COLO668 (cell line): ENCODE measurements around the gene POLR2H.

Source experiments
- DNase-seq: peaks from one replicate; lab custom pipeline; 2025; ENCODE audit not compliant: unreplicated experiment; lab: John Stamatoyannopoulos, UW

Gene POLR2H

DNA sequence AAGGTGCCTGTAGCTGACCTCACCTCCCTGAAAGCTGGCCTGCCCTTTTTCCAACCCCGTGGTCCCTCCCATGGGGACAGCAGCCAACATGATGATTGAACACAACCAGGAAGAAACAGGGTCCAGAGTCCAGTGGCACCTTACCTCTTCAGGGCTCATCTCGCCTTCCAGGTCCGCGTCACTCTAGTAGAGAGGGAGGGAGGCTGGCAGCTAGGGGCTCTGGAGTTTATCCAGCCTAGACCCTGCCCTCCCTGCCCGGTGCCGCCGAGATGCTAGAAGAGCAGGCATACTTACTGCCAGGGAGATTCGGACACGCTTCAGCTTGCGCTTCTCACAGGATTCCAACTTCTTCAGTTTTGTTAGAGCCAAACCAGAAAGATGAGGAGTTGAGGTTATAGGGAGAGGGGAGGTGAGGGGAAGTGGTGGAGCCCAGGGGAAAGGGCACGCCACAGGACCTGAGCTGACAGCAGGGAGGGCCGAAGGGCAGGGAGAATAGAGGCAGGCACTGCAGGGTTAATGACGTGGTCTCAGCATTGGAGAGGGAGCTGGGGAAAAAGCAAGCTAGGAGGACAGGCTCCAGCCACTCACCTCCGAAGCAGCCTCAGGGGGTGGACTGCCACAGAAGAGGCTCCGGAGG lies 9.2 kb upstream of the POLR2H start:
- DNase-seq, result no peak

DNA sequence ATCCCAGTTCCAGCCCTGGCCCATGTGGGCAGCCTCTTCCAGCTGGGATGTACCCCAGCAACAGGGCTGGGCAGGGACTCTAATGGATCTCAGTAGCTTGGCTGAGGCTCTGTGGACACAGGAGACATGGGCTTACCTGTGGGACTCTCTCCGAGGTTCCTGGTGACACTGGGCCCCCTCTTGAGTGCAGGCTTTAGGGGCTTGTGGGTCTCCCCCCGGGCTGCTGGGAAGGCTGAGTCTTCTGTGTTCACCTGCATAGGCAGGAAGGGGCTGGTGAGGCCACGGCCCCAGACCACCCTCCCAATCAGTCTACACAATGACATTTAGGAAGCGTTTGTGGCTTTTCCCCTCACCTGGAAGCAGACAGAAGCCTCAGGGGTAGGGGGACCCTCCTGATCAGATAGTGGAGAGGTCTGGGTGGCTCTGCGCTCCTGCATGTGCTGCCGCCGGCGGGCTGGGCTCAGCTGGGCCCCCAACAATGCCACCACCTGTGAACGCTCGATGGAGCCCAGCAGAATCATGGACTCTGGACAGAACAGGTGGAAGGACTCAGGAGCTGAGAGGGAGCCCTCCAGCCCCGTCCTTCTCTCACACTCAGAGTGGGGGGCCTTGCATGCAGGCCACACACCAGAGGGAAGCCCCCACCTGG lies 8.5 kb upstream of the POLR2H start:
- DNase-seq, result no peak

DNA sequence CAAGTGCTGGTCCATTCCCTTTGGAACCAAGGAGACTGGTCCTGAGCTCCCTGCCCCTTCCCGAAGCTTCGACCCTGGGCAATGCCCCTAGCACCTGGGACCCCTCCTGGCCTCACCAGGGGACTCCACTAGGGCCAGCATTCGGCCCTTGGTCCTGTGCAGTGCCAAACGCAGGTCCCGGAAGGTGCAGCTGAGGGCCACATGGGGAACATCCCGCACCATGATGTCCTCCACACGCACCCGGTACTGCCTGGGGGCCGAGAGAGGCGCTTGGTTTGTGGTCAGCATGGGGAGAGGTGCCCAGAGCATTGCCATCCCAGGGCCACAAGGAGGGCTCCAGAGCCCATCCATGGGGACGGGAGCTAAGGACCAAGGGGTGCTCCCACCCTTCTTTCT lies 8.0 kb upstream of the POLR2H start:
- DNase-seq, result no peak

- peak; percentile 20 for DNase-seq
These were observed 7.3 kb upstream of the POLR2H start for GRCh38 chr3:184354121-184354728.

DNA sequence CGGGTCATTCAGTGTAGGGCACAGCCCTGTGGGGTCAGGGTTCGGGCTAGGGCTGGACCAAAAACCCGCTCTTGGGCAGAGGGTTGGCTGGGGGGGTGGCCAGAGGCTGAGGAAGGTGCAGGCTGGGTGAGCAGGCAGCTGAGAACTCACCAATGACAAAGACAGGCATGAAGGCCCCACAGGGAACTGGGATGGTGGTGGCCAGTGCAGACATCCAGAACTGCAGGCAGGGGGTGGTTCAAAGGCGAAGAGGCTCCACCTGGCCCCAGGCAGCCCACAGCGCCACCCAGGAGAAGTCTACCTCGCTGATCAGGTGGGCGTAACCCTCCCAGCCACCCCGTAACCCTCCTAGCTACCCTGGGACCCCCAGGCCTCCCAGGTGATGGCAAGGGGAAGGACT lies 6.8 kb upstream of the POLR2H start:
- no peak for DNase-seq

DNA sequence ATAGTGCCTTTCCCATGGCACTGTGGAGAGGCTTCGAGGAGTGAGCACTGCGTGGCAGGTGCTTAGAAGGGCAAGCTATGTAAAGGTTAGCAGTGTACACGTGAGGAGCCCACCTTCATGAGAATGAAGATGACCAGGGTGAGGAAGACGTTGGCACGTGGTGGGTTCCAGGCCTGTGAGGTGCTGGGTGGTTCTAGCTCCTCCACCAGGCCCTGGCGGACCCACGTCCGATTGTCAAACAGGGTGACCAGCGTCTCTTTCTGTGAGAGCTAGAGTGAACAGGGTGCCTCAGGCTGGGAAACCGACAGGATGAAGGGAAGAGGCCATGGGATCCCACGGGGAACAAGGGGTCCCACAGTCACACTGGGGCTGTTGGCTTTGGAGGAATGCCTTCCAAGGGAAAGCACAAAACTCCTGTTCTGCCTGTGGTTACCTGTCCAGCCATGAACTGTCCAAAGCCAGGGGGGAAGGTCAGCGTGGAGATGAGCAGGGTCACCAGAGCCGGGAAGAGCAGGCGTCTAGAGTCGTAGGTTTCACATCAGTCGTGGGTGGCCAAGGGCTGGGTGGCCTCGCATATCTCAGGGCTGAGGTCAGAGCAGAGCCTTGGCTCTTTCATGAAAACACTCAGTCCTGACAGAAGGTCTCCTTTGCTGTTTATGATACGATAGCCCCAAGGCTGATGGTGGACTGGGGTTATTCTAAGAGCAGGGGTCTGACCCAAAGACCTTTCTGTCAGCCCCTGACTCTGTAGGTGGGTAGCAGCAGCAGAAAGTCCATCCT lies 6.1 kb upstream of the POLR2H start:
- no peak for DNase-seq

GRCh38 chr3:184357248-184358123 lies 4.0 kb upstream of the POLR2H start:
- no peak for DNase-seq

- DNase-seq, result no peak
These were observed 3.3 kb upstream of the POLR2H start for GRCh38 chr3:184358124-184358767.

DNA sequence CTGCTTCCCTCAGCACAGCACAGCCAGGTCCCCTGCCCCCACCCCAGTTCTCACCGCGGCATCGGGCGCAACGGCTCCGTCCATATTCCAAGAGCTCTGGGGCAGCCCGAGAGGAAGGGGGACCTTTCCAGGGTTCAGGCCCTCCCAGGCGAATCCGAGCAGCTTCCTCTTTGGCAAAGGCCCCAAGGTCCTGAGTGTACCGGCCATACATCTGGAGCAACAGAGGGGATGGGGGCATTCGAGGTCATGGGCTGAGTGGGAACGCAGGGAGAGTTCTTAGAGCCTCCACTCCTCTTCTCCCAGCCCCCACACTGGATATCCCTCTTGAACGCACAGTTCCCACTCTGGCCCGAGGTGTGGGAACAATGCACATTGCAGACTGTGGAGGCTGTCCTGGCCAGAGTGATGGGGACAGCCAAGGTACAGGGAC lies 2.6 kb upstream of the POLR2H start:
- DNase-seq, result no peak

DNA sequence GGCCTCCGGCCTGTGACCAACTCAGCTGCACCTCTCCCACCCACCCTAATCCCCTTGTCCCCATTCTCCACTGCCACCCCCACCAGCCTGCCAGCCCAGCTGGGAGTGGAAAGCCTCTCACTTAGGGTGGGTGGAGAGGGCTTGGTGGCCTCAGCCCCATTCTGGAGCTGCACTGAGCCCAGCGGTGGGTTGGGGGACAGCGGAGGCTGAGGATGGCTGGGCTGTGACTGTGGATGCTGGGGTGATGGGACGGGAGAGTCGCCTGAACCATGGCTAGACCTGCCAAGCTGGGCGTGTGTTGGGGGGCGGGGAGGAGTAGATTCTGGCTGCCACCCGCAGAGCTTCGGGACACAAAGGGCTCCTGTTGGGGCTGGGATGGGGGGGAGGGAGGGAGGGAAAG lies 1.9 kb upstream of the POLR2H start:
- DNase-seq, result no peak

GRCh38 chr3:184360070-184360928 lies 1.2 kb upstream of the POLR2H start:
- DNase-seq, result no peak

- DNase-seq, result no peak
These were observed 480 bp upstream of the POLR2H start for GRCh38 chr3:184360929-184361531.

DNA sequence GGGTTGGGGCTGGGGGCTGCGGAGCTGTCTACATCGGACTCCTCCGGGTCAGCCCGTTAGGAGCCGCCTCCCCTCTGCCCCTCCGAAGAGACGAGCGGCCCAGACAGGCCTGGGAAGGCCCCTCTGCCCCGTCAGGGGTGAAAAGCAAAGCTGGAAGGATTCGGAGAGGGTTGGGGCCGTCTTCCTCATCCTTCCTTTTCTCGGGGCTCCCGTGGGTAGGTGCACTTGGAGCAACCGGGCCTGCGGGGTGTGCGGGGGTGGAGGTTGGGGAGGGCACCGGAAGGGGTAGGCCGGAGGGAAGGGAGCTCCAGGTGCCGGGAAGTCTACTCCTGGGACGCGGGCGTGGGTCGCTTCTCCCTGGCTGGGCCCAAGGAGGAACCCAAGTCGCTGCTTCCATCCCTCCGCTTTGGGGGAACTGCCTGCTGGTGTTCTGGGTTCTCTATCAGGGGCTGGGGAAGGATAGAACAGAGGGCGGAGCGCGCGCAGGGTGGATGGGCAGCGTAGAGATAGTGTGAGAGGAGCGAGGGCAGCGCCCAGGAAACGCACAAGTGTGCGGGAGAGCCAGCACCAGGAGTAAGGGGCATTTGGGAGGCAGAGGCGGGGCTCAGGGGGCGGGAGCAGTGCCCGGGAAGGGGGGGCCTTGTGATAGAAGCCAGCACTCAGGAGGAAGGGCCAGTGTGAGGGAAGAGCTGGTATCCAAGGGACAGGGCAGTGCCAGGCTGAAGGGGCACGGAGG lies 590 bp downstream of the POLR2H start:
- DNase-seq, result peak; percentile 64

GRCh38 chr3:184362668-184363546 lies 1.4 kb downstream of the POLR2H start:
- DNase-seq, result peak; percentile 95

DNA sequence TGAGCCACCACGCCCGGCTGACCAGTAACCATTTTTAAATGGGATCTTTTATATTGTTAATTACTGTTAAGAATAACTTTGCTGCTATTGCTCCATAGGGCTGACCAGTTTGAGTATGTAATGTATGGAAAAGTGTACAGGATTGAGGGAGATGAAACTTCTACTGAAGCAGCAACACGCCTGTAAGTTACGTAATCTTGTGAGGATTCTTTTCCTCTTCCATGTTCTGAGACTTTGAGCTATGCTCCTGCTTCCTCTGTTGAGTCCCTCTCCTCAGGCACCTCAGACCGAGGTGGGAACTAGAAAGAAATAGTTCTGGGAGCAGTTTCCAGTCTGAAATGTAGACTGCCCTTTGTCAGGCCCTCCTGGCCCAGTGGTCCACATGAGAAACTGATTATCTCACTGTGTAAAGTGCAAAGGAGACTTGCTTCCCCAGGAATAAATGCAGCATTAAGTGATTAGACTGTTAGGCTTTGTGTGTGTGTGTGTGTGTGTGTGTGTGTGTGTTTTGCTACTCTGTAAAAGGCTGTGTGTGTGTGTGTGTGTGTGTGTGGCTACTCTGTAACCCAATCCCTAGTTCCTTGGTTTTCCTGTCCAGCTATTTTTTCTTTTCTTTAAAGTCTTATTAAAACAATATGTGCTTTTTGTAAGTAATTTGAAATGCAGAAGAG lies 5.2 kb downstream of the POLR2H start:
- DNase-seq, result peak; percentile 1

- DNase-seq, result no peak
These were observed 6.6 kb downstream of the POLR2H start for GRCh38 chr3:184368116-184368515.
